AG08395 (cell line): ENCODE measurements around the gene AHNAK2.

Experiments
- DNase-seq: peaks from one replicate; pipeline ENCODE4 v3.0.0; 2012; ENCODE audit warnings: mixed read lengths, low spot score

Gene AHNAK2

DNA sequence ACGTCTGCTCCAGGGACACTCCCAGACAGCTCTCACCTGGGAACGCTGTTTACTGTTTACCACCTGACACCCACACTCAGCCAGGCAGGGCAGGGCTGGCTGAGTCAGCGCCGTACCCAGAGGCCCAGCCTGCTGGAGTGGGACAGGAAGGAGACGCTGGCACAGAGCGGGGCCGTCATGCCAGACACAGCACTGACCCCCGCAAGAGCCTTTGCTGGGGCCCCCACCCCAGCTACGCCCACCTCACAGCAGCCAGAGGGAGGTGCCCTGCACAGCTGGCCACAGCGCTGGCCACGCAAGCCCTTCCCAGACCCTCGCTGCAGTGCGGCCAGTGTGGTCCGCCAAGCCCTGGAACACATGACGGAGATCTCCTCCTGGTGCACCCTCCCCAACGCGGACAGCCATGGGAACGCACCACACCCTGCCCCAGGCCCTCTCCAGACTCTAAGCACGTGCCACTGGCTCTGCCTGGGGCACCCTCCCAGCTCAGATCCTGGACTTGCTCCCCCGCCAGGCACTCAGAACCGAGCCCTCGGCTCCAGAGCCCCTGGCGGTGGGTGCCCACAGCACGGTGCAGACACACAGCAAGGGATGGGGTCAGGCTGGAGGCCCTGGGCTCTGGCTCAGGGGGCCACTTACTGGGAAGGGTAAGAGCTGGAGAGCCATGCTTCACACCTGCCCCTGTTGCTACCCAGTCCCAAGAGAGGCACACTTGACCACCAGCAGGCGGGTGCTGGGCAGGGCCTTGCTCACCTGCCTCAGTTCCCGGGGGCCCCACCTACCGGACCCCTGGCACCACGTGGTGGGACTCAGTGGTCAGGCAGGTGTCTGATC, 5.7 kb downstream of the AHNAK2 start:
- peak; percentile 64 for DNase-seq

DNA sequence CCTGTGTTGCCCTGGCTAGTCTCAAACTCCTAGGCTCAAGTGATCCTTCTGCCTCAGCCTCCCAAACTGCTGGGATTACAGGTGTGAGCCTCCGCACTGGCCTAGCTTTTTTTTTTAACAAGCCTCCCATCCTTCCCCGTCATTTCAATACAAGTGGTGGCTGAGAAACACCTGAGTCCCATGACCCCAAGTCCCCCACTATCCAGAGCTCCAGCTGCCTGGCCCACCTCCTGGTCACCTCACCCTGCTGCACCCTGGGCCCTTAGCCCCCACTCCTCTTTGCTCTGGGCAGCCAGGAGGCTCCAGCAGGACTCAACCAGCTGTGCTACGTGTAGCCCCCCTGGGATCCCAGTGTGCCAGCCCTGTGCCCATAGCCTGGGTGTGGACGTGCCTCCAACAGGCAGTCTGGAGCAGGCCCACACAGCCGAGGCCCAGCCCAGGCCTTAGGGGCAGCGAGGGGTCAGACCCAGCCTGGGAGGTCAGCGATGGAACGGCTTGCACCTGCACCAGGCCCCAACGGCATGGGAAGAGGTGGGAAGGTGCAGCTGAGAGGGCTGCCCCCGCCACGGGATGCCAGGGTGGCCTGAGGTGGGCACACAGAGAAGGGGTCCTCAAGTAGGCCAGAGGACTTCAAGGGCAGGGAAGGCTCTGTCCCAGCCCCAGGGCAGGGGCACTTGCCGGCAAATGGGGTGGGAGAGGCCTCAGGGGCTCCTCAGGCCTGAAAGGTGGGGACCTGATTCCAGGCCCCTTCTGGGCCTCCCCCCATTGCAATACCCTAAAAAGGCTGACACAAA, 6.5 kb downstream of the AHNAK2 start:
- no peak for DNase-seq

DNA sequence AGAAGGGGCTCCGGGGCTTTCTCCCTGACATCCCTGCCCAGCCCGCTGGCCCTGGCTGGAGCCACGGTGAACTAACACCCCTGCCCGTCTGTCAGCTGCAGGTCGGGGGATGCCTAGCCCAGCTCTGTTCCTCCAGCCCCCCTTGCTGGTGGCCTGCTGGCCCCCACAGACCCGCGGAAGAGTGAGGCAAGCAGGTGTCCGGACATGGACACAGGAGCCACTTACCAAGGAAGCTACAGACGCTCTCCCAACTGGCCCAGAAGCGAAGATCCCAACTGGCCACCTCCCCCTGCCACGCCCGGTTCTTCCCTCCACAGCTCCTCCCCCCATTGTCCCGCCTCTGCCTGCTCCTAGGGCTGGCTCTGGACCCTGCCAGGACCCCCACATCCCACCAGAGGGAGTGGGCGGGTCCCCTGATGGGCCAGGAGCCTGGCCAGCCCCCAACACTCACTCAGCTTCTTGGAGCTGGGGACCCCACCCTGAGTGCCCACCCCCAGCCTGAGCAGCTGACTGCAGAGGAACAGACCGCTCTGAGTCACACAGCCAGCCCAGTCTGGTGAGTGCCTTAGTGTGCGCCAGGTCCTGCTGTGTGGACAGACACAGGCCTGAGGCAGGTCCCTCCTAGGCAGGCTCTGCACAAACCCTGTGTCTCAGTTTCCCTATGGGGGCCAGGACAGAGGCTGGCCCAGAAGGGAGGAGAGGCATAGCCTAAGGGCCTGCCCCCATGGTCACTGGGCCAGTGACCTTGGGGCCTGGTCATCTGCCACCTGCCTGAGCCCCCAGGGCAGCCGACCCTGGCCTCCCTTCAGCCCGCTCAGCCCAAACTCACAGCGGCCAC, 7.7 kb downstream of the AHNAK2 start:
- DNase-seq: peak; percentile 88

DNA sequence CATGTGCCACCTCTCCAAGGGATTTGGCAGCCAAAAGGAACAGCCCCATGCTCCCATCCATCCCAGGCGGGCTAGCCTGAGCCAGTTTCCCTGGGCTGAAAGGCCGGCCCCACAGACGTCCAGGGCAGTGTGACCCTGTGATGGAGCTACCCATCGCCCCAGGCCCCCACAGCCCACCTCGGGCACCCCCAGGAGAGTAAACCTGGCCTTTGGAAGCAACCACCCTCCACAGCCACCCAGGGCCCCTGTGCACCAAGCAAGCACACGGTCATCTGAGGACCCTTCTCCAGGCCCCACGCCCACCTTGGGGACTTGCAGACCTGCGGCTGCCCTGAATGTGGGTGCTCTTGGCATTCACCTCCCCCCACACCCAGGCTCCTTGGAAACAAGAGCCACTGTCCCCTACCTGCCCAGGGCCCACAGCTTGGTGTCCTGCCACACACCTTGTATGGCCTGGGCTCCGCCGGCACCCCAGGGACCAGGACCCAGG, 8.4 kb downstream of the AHNAK2 start:
- DNase-seq: no peak

DNA sequence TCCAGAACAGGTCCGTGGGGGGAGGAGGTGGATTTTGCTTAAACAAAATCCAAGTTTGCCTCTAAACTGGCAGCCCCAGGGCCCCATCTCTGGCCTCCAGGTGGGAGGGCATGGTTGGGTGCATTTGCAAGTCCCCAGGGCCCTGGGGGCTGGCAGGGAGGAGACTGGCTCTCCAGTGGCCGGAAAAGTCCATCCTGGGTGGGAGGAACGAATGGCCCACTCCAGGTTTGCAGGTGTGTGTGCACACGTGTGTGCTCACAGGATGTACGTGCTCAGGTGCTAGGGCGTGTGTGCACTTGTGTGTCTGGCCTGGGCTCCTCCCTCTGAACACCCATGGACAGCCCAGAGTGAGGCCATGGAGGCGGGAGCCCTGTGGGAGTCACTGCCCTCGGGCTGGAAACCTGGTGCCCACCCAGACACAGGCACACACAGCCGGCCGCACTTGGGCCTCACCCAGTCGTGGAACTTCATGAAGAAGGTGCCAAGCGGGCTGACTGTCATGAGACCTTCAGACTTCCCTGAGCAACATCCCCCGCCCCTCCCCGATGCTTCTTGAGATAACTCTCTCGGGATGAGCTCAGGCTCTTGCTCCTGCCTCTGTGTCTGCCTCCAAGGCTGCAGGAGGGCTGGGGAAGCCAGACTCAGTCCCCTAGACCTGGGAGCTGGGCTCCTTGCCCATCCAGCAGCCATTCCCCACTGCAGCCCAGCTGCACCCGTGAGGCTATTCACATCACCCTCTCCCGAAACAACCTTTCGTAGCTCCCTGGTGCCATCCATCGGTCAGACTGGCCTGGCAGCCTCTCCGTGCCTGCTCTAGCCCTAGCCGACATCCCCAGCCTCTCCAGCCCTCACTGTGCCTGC, 9.4 kb downstream of the AHNAK2 start:
- DNase-seq: no peak

DNA sequence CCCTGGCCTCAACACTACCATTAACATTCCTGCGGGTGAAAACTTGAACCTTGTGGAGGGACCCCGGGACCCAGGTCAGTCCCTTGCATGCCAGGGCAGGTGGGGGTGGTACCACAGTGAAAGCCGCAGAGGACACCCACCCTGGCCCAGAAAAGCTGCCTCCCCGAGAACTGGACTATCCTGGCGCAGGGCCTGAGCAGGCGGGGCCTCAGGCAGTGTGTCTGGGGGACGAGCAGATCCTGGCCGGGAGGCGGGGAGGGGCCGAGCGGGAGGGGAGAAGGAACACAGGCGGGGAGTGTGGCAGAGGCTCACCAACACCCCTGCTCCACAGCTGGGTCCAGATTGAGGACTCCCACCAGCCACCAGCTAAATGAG, 10.0 kb downstream of the AHNAK2 start:
- peak; percentile 58 for DNase-seq

DNA sequence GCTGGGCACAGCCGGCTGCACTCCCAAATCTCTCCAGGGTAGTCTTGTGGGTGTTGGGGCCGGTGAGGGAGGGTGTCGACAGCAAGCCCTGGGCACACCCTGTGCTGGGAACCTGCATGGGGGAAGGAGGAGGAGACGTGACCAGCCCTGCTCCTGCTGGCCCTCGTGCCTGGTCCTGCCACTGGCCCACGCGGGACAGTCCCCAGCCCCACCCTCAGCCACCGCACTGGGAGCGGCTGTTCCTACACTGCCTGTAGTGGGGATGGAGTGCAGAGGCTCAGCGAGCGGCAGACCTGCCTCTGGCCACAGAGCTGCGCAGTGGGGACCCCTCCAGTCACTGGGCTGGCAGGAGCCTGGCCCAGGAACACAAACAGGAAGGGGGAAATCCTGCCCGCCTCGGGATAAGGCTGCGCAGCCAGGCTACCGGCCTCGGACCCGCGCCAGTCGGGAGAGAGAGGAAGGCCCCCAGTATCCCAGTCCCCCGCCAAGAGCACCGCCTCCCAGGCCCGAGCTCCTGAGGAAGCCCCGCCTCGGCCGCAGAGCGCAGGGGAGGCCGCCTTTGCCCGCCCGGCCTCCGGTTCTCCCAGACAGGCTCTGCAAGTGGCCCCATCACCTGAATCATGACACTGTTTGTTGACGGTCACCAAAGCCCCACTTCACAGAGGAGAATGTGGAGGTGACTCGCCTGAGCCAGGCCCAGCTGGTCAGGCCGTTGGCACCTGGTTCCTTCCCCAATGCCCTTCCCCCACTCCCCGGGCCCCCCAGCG, 10.6 kb downstream of the AHNAK2 start:
- no peak for DNase-seq

DNA sequence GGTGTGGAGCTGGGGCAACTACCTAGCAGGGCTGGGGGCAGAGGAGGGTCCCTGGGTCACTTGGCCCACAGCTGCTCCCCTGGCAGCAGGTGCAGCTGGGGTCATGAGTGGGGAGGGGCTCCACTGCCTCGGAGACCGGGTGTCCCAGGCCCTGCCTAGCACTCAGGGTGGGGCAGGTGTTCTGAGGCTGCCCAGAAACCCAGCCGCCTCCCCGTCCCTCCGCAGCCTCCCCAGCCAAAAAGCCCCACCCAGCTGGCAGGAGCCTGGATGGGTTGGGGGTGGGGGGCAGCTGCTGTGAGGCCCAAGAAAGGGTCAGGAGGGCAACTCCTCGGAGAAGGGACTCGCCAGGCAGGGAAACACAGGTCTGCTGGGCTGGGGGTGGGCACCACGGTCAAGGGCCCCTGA, 11.2 kb downstream of the AHNAK2 start:
- no peak for DNase-seq

DNA sequence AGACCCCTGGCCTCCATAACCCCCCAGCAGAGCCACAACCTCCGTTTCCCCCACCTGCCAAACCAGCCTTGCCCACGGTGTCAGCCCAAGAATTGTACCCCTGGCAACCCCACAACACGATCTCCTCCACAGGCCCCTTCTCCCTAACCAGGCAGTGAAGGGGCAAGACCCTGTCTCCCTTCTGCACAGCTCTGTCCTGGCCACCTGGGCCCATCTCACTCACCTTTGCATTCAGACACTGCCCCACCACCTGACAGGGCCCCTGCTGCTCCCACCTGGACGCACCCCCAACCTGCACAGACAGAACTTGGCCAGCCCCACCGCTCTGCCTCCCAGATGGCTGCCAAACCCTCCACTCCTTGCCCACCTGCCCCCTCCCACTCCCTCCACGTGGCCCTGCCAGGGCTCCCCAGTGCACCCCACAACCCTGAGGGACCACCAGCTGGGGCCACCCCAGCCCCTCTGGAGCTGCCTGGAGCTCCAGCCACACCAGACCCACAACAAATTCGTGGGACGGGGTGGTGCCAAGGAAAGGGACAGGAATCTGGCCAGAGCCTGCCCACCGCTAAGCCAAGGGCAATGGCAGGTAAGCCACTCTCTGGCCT, 11.8 kb downstream of the AHNAK2 start:
- no peak for DNase-seq

DNA sequence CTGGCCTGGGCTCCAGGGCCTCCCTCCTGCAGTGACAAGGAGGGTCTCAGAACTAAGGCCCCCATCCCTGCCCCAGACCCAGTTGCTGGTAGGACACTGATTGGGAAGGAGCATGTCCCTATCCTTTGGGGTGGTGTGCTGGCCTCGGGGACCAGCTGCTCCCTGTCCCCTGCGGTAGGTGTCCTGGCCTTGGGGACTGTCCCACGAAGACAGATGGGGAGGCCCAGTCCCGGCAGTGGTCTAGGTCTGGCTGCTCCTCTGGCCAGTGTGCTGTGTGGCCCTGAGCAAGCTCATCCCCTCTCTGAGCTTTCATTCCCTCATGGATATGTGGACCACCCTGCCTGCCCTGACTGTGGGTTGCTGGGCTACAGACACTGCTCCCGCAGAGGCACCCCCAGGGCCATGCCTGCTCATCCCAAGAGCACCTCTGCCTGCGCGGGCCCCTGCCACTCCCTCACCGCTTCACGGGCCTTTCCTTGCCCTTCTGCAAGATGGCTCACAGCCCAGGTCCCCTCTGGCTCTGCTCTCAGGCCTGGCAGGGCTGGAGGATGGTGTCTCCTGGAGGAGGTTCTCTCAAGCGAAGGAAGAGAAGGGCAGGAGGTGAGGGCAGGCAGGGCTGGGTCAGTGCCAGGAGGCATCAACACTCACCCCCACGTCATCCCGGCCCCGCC, 12.5 kb downstream of the AHNAK2 start:
- DNase-seq: no peak

DNA sequence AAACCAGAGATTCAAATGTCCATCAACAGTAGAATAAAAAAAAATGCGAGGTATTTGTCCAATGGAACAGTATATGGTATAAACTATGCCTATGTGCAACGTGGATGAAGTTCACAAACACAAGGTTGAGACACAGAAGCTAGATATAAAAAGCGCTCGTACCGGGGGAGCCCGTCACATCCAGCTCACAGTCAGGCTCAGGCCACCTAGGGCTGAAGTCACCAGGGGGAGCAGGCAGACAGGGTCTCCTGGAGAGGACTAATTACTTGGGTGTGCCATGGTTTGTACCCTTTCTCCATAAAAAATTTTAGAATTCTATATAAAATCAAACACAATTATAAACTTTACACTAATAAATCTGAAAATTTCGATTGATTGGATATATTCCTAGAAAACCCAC, 13.6 kb downstream of the AHNAK2 start:
- no peak for DNase-seq

DNA sequence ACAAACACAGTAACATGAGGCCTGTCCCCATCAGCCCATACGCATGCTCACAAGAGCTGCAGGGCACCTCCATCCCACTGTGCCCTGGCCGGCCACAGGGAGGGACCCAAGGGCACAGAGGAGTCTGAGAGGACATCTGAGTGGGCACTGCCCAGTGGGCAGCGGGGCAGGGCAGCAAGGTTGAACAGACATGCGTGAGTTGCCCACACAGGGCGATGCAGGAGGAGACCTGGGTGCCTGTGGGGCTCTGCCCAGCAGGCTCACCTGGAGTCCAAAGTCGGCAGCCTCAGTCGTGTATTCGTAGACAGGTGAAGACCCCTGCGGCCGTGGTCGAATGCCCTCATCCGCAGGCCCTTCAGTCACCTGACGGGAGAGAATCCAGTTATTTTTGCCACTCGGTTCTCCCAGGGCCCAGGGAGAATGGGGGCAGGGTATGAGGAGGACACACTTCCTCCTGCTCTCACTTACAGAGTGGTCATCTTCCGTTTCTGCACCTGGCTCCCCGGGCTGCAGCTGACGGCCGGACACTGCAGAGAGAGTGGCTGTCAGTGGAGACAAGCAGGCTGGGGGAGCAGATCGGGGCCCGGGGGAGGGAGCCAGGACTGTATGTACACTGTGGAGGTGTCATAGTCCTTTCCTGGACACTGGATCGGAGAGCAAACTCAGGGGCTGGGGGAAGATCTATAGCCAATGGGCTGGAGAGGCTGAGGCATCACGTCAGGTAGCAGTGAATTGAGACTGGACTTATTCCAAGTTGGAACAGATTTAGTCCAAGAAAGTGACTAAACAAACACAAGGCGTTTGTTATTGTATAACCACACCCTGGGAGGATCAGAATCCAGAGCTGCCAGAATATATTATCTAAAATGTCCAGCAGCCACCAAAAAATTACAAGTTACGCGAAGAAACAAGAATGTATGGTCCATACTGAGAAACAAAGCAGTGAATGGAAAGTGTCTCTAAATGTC, 20.7 kb downstream of the AHNAK2 start:
- no peak for DNase-seq

DNA sequence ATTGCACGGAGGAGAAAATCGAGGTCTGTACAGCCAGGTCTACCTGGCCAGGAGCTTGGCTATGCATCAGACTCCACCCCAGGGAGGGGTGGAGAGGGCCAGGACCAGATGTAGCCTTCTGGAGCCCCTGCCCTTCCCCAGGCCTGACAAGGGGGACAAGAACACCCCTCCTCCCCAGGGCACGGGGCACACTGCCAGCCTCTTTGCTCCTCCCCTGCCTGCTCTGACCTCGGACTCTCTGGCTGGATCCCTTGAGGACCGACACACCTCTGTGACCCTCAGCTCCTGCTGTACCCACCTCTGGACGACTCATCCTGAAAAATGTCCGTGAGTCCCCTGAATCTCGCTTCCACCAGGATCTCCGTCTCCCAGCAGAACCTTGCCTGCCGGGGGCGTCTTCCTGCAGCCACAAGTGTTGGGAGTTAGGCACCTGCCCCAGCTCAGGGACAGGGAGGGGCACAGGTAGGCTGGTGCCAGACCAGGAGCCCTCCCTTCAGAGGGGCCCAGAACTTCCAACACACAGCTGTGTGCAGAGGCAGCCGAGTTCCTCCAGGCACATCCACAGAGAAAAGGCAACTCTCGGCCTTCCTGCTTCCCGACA, 21.8 kb downstream of the AHNAK2 start:
- DNase-seq: no peak

DNA sequence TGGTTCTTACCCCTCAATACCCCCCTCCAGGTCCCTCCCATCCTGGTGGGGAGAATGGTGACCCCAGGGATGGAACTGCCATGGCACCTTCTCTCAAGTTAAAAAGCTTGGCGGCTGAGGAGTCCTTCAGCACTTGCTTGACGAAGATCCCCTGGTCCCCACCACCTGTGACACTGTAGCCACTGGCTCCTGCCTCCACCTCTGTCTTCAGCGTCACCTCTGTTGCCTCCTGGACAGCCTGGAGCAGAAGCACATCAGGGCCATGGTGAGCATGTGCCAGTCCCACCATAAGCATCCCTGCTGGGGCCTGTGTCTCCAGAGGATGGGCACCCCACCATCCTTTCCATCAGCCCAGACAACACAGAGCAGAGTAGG, 22.8 kb downstream of the AHNAK2 start:
- no peak for DNase-seq

DNA sequence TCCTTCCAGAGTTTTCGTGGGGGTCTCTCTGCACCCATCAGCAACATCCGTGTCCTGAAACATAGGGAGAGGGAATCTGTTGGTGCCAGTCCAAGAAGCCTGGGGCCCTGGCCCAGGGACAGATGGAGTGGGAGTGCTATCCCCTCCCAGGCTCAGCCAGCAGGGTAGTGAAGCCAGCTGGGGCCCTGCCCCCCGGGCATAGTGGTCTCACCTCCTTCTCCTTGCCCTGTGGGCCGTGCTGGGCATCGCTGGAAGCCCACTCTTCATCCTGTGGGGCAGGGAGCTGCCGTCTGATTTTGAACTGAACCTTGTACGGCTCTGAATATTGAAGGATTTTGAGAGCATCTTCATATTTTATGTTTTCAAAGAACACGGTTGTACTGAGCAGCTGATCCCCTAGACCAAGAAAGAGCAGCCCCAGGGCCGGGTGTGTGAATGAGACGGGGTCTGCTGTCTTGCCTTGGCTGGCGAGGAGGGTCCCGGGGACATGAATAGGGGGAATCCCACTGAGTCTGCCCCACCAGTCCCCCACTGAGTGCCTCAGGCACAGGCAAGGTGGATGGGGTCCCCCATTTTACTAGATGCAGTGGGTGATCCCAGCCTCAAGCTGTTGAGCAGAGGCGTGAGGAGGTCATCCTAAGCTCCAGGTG, 23.3 kb downstream of the AHNAK2 start:
- DNase-seq: no peak

DNA sequence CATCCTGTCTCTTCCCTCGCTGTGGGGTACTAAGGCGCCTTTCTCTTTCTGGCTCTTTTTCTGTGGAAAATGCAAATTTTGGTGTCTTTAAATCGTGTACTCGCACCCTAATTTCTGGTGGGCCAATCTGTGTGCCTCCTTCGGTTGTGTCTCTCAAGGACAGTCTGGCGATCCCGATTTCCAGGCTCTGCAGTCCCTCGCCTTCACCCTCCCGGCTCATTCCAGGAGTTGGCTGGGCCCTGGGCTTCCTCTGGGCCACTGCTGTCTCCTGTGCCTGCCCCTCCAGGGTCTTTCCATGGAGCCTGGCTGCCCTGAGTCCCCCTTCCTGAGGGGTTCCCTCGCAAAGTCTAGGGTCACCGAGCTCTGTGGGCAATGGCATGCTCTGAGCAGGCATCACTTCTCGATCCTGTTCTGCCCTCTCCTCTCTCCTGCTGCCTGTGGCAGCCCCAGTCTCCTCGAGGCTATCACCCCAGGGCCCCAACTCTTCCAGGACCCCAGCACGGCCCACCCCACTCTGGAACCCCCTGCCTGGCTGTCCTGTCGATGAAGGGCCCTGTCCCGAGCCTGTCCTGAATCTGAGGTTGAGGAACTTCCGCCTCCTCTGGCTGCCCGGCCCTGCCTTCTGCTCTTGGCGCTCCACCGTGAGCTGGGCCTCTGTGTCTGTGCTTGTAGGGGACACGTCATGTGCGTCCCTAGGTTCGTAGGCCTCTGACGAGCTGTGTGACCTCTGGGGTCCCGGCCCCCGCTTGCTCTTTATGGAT, 24.1 kb downstream of the AHNAK2 start:
- DNase-seq: no peak

DNA sequence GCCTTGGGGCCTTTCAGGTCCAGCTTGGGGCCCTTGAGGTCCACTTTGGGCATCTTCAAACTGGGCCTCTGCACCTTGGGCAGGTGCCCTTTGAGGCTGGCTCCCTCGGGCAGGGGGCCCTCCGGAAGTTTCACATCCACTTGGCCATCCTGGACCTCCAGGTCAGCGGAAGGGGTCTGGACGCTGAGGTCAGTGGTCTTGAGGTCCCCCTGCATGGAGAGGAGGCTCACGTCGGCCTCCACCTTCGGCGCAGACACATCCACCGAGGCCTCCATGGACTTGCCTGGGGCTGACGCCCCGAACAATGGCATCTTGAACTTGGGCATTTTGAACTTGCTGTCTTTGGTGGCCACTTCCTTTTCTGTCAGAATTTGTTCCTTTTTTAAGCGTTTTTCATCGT, 25.1 kb downstream of the AHNAK2 start:
- DNase-seq: no peak
